Fibroblast of pulmonary artery (primary cell): ENCODE data around the gene DEFB127.
"Not testable (repeated sequence)": the region's sequence is repeated elsewhere in the genome, so short reads cannot be mapped to it uniquely, and the experiment has no call there.

ENCODE experiments used
- DNase-seq: peaks from one replicate; pipeline ENCODE4 v3.0.0-alpha.2; 2010; ENCODE audit warnings: low read depth
- H3K4me3 ChIP-seq: replicated peaks from 2 replicates; pipeline ENCODE4 v1.5.1; 2011; ENCODE audit warnings: low read depth, mild to moderate bottlenecking, control low read depth, low read length, moderate library complexity
- CTCF ChIP-seq: IDR thresholded peaks from 2 replicates; pipeline ENCODE4 v1.5.1; 2011; ENCODE audit warnings: mild to moderate bottlenecking, control low read depth, low read length, inconsistent platforms; ENCODE audit errors: missing control alignments

The DEFB127 gene

DNA sequence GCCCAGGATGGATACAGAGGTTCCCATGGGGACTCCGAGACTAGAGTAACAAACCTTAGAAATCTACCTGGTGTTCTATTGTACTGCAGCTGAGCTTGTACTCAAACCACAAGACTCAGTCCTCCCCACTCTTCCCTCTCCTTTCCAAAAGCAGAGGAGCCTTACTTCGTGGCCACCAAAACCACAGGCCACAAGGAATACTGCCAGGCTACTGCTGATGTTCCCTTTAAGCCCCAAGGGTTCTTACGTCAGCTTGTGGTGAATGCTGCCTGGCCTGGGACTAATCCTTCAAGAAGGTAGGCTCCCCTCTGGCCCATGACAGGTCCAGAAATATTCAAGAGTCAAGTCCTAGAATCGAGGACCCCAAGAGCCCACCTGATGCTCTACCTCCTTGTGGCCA, 42.7 kb downstream of the DEFB127 start:
- TF ChIP-seq CTCF: no peak
- H3K4me3 ChIP-seq: no peak overlapping the region
- DNase-seq: no peak

DNA sequence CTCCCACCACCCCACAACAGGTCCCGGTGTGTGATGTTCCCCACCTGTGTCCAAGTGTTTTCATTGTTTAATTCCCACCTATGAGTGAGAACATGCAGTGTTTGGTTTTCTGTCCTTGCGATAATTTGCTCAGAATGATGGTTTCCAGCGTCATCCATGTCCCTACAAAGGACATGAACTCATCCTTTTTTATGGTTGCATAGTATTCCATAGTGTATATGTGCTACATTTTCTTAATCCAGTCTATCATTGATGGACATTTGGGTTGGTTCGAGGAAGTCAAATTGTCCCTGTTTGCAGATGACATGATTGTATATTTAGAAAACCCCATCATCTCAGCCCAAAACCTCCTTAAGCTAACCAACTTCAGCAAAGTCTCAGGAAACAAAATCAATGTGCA, 46.4 kb downstream of the DEFB127 start:
- DNase-seq: not testable (repeated sequence)

More for the DNA sequence above, 46.4 kb downstream of the DEFB127 start:
- H3K4me3 ChIP-seq: not testable (repeated sequence)
